Astrocyte of the hippocampus (primary cell): ENCODE measurements around the gene AVPR2.

Experiments
- DNase-seq: peaks from one replicate; pipeline ENCODE4 v3.0.0; 2011; ENCODE audit warnings: low read depth, low spot score

The AVPR2 gene

GRCh38 chrX:153885968-153886903 lies 18.2 kb upstream of the AVPR2 start, which contains the start of gene L1CAM:
Gene L1CAM (minus strand): TSS chrX:153886173. CDS start chrX:153875836, 10,337 bp downstream.
- peak; percentile 14 for DNase-seq

- no peak for DNase-seq
These were observed 17.6 kb upstream of the AVPR2 start for GRCh38 chrX:153886915-153887314.

- no peak for DNase-seq
These were observed 17.1 kb upstream of the AVPR2 start for GRCh38 chrX:153887385-153887784.

- no peak for DNase-seq
These were observed 16.1 kb upstream of the AVPR2 start for GRCh38 chrX:153888344-153888743.

GRCh38 chrX:153889123-153889522 lies 15.3 kb upstream of the AVPR2 start:
- no peak for DNase-seq

DNA sequence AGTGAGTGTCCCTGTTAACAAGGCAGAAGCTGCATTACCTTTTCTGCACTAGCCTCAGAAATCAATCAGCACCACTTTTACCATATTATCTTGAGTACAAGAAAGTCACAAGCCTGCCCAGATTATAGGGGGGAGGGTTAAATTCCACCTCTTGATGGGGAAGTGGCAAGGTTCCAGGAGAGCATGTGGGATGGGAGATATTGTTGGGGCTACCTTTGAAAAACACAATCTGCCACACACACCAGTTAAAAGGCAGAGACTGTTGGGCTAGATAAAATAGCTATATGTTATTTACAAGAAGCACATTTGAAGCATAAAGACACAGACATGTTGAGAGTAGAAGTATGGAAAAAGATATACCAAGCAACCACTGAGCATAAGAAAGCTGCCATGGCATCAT lies 6.6 kb upstream of the AVPR2 start:
- DNase-seq: no peak

DNA sequence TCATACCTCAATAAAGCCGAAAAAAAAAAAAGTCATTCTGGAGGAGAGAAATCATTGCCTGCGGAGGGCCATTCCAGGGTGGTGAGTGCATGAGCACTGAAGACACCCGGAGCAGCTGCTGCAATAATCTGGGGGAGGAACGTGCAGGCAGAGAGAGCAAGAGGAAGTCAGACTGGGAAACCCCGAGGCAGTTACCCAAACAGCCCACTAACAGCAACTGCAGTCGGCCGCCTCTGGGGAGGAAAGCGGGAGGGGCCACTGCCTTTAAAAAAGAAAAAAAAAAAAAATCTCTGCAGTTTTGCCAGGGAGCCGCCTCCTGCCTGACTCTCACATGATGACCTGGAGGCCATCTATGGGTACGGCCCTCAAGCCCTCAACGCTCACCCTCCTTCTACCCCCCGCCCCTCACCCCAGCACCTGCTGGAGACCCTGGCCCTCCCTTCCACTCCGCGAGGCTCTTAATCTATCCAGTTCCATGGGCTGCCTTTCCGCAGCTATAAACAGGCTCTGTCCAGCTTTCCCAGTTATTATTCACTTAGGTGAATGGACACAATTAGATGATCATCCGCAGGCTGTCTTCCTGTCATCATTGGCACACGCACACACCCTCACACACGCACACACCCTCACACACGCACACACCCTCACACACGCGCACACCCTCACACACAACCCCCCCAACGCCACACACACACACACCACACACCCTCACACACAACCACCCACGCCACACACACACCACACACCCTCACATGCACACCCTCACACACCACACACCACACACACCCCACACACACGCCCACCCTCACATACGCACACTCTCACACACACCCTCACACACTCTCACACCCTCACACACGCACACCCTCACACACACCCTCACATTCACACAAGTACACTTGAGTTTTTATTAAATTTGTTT lies 3.4 kb upstream of the AVPR2 start:
- DNase-seq: peak; percentile 59

- DNase-seq: no peak
These were observed 2.7 kb upstream of the AVPR2 start for GRCh38 chrX:153901753-153902140.

DNA sequence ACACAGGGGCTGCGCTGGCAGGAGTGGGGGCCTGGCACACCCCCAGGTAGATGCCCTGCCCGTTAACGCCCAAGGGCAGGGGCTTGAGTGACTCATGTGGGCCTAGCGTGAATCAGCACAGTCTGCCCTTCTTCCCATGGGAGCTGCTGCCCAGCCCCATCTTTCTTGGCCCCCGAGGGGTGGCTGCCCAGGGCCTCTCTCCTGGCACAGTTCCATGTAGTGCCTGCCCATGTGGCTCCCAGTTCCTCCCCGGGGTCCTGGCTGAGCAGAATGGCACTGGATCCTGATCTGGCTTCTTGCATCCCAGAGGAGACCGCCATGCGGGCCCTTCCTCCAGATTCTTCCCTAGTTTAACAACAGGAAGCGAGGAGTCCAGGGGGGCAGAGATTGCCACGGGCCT lies 2.1 kb upstream of the AVPR2 start:
- DNase-seq: no peak

- DNase-seq: no peak
These were observed 1.1 kb upstream of the AVPR2 start for GRCh38 chrX:153903238-153903980.

- DNase-seq: no peak
These were observed 1.1 kb downstream of the AVPR2 start for GRCh38 chrX:153905481-153906095.

DNA sequence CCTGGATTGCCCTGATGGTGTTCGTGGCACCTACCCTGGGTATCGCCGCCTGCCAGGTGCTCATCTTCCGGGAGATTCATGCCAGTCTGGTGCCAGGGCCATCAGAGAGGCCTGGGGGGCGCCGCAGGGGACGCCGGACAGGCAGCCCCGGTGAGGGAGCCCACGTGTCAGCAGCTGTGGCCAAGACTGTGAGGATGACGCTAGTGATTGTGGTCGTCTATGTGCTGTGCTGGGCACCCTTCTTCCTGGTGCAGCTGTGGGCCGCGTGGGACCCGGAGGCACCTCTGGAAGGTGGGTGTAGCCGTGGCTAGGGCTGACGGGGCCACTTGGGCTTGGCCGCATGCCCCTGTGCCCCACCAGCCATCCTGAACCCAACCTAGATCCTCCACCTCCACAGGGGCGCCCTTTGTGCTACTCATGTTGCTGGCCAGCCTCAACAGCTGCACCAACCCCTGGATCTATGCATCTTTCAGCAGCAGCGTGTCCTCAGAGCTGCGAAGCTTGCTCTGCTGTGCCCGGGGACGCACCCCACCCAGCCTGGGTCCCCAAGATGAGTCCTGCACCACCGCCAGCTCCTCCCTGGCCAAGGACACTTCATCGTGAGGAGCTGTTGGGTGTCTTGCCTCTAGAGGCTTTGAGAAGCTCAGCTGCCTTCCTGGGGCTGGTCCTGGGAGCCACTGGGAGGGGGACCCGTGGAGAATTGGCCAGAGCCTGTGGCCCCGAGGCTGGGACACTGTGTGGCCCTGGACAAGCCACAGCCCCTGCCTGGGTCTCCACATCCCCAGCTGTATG lies 1.8 kb downstream of the AVPR2 start:
- DNase-seq: no peak

GRCh38 chrX:153907456-153907855 lies 3.0 kb downstream of the AVPR2 start:
- no peak for DNase-seq

GRCh38 chrX:153908219-153908860 lies 3.9 kb downstream of the AVPR2 start:
- DNase-seq: no peak

DNA sequence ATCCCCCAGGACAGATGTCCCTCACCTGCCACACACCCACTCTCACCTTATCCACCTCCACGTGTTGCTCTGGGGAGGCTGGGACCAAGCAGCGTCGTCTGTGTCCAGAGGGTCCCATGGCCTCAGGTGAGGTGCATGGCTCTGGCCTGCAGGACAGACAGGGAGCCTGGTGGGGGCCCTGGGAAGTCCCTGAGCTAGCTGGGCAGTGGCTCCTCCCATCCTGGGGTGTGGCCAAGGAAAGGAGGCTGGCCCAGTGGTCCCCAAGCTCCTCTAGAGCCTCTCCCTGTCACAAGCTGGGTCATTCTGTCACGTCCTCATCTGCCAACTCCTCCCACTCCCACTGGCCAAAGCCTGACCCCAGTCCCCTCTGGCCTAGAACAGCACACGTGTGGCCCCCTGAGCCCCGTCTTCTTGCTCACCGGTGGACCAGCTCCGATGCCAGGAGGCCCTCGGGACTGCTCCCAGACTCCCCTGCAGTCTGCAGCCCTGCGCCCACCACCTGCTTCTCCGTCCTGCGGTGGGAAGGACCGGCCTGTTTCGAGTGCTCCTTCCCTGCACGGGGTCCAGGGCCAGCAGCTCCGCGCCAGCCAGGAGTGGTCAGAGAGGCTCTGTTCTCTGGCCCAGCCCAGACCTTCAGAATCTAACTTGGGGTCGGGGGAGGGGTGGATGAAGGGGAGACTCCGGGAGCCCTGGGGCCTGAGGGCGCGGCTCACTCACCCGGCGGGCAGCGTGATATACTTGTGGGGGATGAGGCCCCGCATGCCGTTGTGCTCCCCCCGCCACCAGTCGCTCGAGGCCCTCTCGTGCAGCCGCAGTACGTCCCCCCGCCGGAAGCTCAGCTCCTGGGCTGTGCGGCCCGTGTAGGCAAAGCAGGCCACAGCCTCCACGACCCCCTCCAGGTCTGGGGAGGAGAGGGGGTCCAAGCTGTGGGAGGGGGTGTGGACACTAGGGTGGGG lies 4.8 kb downstream of the AVPR2 start:
- DNase-seq: no peak

GRCh38 chrX:153909980-153910360 lies 5.5 kb downstream of the AVPR2 start:
- no peak for DNase-seq

GRCh38 chrX:153910446-153910845 lies 6.0 kb downstream of the AVPR2 start:
- DNase-seq: no peak

- no peak for DNase-seq
These were observed 7.3 kb downstream of the AVPR2 start for GRCh38 chrX:153911798-153912197.

- no peak for DNase-seq
These were observed 8.7 kb downstream of the AVPR2 start for GRCh38 chrX:153913211-153913610.
